PFSK-1 (cell line): ENCODE measurements around the gene SAMSN1.

Source experiments
- FOXP2 ChIP-seq: optimal IDR thresholded peaks from 2 replicates; pipeline ENCODE3; 2011; ENCODE audit warnings: borderline replicate concordance, control low read depth, inconsistent platforms; ENCODE audit not compliant: insufficient read depth; ENCODE audit errors: extremely low read length, extremely low read depth
- POLR2AphosphoS5 ChIP-seq: IDR thresholded peaks from 2 replicates; pipeline ENCODE4 v1.6.1; 2012; ENCODE audit warnings: low read depth, mild to moderate bottlenecking, control low read depth, low read length, moderate library complexity
- SIN3A ChIP-seq: IDR thresholded peaks from 2 replicates; pipeline ENCODE4 v1.6.1; 2012; ENCODE audit warnings: mild to moderate bottlenecking, low read length, moderate library complexity, borderline replicate concordance; ENCODE audit not compliant: insufficient read depth
- TAF1 ChIP-seq: IDR thresholded peaks from 2 replicates; pipeline ENCODE4 v1.6.1; 2012; ENCODE audit warnings: low read length, control low read depth, borderline replicate concordance; ENCODE audit not compliant: insufficient read depth
- TF ChIP-seq, protein P1 (sequence below), 2 experiments: IDR thresholded peaks; 2 replicates each; pipeline versions ENCODE4 v1.6.1 to v1.8.0; 2011 to 2012; ENCODE audit warnings: low read depth in 2 of 2, low read length in 2 of 2, control low read depth in 1 of 2, inconsistent platforms in 1 of 2, mild to moderate bottlenecking in 1 of 2, moderate library complexity in 1 of 2; ENCODE audit not compliant: insufficient read depth in 1 of 2

Gene SAMSN1

DNA sequence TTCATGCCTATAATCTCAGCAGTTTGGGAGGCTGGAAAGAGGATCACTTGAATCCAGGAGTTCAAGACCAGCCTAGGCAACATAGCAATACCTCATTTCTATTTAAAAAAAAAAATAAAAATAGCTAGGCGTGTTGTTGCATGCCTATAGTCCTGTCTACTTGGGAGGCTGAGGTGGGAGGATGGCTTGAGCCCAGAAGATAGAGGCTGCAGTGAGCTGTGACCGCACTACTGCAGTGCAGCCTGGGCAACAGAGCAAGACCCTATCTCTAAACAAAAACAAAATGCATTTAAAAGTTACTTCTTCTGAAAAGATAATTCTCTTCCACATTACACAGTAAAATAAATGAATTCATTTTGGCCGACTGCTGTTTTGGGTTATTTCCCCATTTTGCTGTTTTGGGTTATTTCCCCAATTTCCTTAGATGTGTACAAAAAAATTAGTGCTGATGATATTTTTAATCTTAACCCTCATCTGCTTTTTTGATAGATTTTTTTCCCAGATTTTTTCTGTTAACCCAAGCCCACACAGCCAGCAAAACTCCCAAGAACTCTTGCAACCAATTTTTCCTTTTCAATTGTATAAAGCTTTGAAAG lies 23.0 kb upstream of the SAMSN1 start:
- TF ChIP-seq FOXP2: no peak
- TF ChIP-seq SIN3A: no peak
- no peak for TF ChIP-seq TAF1
- TF ChIP-seq POLR2AphosphoS5: no peak
- TF ChIP-seq, protein P1, sequence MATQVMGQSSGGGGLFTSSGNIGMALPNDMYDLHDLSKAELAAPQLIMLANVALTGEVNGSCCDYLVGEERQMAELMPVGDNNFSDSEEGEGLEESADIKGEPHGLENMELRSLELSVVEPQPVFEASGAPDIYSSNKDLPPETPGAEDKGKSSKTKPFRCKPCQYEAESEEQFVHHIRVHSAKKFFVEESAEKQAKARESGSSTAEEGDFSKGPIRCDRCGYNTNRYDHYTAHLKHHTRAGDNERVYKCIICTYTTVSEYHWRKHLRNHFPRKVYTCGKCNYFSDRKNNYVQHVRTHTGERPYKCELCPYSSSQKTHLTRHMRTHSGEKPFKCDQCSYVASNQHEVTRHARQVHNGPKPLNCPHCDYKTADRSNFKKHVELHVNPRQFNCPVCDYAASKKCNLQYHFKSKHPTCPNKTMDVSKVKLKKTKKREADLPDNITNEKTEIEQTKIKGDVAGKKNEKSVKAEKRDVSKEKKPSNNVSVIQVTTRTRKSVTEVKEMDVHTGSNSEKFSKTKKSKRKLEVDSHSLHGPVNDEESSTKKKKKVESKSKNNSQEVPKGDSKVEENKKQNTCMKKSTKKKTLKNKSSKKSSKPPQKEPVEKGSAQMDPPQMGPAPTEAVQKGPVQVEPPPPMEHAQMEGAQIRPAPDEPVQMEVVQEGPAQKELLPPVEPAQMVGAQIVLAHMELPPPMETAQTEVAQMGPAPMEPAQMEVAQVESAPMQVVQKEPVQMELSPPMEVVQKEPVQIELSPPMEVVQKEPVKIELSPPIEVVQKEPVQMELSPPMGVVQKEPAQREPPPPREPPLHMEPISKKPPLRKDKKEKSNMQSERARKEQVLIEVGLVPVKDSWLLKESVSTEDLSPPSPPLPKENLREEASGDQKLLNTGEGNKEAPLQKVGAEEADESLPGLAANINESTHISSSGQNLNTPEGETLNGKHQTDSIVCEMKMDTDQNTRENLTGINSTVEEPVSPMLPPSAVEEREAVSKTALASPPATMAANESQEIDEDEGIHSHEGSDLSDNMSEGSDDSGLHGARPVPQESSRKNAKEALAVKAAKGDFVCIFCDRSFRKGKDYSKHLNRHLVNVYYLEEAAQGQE (IDR thresholded peaks at IDR 0.05; ENCODE audit: insufficient read depth in 1 of 2, low read depth in 2 of 2, low read length in 2 of 2): no peak

GRCh38 chr21:14567331-14568279 lies 21.5 kb upstream of the SAMSN1 start:
- TF ChIP-seq POLR2AphosphoS5 (no peak), SIN3A (no peak), FOXP2 (no peak), TAF1 (no peak)

- TF ChIP-seq, protein P1 (IDR thresholded peaks at IDR 0.05; ENCODE audit: insufficient read depth in 1 of 2, low read depth in 2 of 2, low read length in 2 of 2): no peak
- TF ChIP-seq SIN3A (no peak), TAF1 (no peak), FOXP2 (no peak), POLR2AphosphoS5 (no peak)
Observed at GRCh38 chr21:14566894-14567293, 20.8 kb upstream of the SAMSN1 start.

GRCh38 chr21:14562959-14563358 lies 16.8 kb upstream of the SAMSN1 start:
- TF ChIP-seq, protein P1 (IDR thresholded peaks at IDR 0.05; ENCODE audit: insufficient read depth in 1 of 2, low read depth in 2 of 2, low read length in 2 of 2): no peak
- no peak for TF ChIP-seq TAF1
- no peak for TF ChIP-seq POLR2AphosphoS5
- no peak for TF ChIP-seq SIN3A
- TF ChIP-seq FOXP2: no peak

DNA sequence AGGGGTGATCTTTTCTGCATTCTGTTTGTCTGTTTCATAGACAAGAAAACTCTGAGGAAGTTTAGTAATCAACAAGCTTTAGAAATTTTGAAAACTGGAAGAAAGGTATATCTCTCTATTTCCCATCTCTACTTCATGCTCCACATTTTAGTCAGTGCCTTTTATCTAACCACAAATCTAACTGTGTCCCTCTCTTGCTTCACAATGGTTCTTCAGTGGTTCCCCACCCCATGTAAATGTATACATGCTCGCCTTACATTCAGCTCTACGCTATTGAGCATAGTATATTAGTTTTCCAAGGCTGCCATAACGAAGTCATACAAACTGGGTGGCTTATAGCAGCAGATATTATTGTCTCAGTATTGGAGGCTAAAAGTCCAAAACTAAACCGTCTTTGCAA lies 14.4 kb upstream of the SAMSN1 start:
- TF ChIP-seq FOXP2 (no peak), TAF1 (no peak), POLR2AphosphoS5 (no peak), SIN3A (no peak)
- TF ChIP-seq, protein P1 (IDR thresholded peaks at IDR 0.05; ENCODE audit: insufficient read depth in 1 of 2, low read depth in 2 of 2, low read length in 2 of 2): no peak
